GM18951 (cell line): ENCODE measurements around the gene ENPP6.
"Not testable (repeated sequence)": the region's sequence is repeated elsewhere in the genome, so short reads cannot be mapped to it uniquely, and the experiment has no call there.

ENCODE experiments used
- POLR2A ChIP-seq: IDR thresholded peaks from 4 replicates; pipeline ENCODE4 v1.6.1; 2011; ENCODE audit warnings: mild to moderate bottlenecking; ENCODE audit not compliant: insufficient read length, insufficient read depth; ENCODE audit errors: extremely low read depth
- in situ Hi-C: fragments of 300-500 bp; cut with MboI; formaldehyde crosslinking; loops from one replicate; pipeline ENCODE4 v1.12.0; 2022; ENCODE audit warnings: low sequenced_read_pairs, mixed read lengths, inconsistent platforms; ENCODE audit not compliant: unreplicated experiment

The ENPP6 gene

DNA sequence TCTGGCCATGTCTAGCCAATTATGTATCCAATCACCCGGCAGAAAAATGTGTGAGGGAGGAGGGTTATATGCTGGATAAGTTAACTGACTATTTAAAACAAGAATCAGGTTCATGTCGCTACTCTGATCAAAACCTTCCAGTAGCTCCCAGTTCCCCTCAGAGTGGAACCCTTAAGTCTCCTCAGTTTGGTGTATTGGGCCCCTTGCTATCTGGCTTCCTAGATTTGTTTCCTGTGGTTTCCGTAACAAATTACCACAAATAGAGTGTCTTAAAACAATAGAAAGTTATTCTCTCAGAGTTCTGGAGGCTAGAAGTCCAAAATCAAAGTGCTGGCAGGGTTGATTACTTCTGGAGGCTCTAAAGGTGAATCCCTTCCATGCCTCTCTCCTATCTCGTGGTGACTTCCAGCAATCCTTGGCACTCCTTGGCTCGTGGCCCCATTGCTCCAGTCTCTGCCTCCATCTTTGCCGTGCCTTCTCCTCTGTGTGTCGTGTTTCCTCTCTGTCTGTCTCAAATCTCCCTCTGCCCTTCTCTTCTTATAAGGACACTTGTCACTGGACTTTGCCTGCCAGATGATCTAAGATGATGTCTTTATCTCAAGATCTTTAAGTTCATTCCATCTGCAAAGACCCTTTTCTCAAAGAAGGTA, 10.5 kb upstream of the ENPP6 start:
- no peak for TF ChIP-seq POLR2A

DNA sequence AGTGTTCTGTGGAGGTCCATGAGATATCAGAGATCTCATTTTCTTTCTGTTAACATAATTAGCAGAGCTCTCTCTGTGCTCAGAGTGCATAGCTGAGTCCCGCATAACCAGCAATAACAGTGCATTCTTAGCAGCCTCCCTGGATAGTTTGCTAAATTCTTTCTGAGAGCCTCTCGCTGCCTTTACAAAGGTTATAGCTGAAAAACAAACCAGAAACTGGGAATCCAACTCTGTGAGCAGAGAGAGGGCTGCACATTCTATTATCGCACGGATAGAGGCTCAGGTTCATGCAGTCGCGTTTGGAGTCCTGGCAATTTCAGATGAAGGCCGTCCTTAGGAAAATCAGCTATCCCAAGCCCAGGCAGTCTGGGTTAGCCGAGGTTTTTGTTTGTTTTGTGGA, 1.2 kb downstream of the ENPP6 start:
- in situ Hi-C loops: no loop called here
- TF ChIP-seq POLR2A: no peak

More for the DNA sequence above, 10.5 kb upstream of the ENPP6 start:
- in situ Hi-C loops: no loop called here

DNA sequence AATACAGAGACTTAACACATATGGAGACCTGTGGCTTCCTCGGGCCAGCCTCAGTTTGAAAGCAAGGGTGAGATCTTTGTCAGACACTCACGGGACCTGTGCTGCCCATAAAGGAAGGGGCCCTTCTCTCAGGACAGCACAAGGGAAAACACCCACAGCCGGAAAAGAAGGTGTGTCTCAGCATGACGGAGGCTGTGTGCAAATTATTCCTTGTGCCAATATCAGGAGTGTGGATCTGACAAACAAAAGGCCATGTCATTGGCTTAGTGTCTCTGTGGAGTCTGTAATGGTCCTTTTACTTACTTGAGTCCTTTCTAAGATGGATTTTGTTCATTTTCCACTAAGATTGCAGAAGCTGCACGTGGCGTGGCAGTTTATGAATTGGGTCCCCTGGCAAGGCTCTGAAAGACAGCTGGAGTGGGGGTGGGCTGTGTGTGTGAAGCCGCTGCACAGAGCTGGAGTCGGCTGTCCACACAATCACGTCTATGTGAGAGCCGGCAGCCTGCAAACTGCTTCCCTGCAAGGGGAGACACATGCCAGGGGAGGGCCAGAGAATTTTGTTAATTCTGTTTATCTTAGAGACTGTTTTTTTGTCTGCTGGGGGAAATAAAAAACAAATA, 1.9 kb downstream of the ENPP6 start:
- in situ Hi-C loops: no loop called here
- no peak for TF ChIP-seq POLR2A

DNA sequence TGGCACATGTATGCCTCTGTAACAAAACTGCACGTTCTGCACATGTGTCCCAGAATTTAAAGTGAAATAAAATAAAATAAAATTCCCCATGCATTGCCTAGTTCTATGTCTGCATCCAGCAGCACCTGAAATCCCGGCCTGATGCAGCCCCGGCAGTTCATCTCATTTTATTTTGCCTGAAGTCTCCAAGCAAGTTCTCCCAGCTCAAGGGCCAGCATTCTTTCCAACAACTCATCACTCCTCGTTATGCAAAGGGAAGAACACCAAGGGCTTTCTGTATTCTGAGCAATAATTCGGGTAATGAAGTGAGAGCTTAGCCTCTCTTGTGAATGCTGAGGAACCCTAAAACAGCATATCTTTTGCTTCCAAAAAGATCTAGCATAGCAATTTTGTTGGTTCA, 2.7 kb downstream of the ENPP6 start:
- in situ Hi-C loops: no loop called here
- TF ChIP-seq POLR2A: no peak

DNA sequence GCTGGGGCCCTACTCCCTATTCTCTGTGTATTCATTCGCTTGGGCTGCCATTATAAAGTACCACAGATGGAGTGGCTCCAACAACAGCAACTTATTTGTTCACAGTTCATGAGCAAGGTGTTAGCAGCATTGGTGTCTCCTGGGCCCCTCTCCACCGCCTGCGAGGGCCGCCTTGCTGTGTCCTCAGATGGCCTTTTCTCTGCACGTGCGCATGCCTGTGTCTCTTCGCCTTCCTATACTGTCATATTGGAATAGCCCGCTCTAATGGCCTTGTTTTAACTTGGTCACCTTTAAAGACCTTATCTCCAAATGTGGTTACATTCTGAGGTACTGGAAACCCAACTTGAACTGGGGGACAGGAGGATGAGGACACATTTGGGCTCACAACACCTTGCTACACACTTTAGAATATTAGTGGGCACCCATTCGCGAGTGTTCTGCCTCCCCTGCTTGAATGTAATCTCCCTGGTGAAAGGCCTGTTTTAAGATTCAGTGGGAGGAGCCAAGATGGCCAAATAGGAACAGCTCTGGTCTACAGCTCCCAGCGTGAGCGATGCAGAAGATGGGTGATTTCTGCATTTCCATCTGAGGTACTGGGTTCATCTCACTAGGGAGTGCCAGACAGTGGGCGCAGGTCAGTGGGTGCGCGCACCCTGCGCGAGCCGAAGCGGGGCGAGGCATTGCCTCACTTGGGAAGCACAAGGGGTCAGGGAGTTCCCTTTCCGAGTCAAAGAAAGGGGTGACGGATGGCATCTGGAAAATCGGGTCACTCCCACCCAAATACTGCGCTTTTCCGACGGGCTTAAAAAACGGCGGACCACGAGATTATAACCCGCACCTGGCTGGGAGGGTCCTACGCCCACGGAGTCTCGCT, 9.7 kb downstream of the ENPP6 start:
- in situ Hi-C loops: not testable (repeated sequence)

DNA sequence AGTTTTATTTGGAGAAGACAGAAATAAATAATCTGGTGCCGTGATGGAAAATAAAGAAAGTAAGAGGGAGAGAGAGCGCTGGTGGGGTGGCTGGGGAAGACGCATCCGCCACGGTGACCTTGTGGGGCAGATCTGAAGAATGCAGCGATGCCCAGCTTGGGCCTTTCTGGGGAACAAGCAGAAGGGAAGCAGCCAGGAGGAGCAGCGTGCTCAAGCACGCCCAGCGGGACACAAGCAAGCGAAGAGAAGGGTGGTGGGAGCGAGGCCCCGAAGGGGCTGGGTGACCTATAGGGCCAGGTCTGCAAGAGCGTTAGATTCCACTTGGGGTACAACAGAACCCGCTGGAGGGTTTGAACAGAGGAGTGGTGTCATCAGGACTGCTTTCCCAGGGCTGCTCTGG, 12.4 kb downstream of the ENPP6 start:
- in situ Hi-C loops: no loop called here
- TF ChIP-seq POLR2A: no peak

DNA sequence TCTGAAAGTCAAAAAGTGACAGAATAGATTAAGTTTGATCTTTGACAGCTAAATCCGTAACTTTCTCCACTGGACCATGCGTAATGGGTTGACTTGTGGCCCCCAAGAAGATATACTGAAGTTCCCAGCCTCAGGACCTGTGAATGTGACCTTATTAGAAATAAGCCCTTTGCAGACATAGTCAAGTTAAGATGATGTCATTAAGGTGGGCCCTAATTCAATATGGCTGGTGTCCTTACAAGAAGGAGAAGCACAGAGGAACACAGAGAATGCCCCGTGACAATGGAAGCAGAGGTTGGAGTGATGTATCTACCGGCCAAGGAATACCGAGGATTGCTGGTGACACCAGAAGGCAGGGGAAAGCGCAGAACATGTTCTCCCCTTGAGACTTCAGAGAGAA, 14.4 kb downstream of the ENPP6 start:
- TF ChIP-seq POLR2A: no peak
- in situ Hi-C loops: no loop called here

DNA sequence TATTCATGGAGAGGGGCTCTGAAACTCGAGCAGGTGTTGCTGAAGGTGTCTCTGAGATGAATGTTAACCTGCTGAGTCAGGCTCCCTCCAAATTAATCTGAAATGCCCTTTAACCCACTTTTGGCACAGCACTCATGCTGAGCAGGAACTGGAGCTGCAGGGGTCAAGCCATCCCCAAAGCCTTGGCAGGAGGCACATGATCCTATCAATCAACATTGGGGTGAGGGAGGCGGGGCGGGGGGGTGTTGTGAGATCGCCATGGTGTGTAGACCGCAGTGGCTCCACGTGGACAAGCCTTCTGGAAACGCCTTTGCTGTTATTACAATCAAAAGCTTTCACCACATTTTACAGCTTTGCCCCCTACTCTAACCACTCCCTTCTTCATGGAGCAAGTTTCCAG, 16.5 kb downstream of the ENPP6 start:
- in situ Hi-C loops: no loop called here
- TF ChIP-seq POLR2A: no peak

DNA sequence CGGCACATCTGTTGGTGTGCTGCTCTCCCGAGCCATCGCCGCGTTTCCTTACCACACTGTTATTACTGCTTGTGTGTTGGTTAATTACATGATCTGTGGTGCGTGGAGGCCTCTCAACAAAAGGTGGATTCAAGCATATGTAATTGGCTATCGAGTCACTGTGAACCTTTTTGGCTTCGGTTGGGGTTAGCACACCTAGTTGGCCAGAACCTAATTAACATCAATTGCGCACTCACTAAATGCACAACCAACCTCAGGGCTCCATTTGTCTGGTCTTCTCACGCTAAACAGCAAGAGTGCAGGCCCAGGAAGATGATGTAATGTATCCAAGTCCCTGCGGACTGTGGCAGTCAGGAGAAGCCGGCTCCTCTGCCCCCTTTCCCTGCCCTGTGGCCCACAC, 17.4 kb downstream of the ENPP6 start:
- TF ChIP-seq POLR2A: no peak

DNA sequence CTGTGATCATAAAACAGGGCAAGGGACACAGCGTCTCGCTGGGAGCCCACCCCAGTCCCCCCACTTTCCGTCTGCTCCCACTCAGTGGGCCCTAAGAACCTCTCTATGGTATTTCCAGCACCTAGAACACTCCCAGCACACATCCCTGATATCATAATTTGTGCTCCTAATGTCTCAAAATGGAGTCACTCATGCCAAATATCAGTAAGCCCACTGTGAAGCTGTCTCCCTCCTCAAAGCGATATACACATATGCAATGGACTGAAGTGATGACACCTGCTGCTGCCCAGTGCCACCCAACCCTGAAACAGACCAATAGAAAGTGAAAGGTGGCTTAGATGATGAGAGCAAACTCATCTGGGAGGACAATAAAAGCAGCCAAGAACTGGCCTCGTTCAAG, 17.9 kb downstream of the ENPP6 start:
- TF ChIP-seq POLR2A: no peak
- in situ Hi-C loops: no loop called here

More for the DNA sequence above, 17.4 kb downstream of the ENPP6 start:
- in situ Hi-C loops: no loop called here

DNA sequence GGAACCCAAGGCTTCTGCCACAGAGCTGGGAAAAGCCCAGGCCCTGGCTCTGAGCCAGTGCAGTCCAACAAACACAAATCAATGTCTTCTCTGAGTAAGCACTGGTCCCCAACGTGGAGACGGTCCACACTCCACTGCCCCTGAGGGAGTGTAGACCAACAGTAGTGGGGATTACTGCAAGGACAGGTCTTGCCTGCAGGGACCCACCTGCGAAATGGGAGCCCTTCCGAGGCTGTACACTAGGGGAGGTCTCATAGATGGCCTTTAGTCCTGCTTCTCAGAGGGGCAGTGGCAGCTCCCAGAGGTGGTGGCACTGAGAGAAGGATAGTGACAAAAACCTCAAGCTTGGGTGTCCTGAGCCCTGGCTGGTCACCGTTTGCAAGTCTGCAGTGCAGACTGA, 19.5 kb downstream of the ENPP6 start:
- no peak for TF ChIP-seq POLR2A
- in situ Hi-C loops: no loop called here

DNA sequence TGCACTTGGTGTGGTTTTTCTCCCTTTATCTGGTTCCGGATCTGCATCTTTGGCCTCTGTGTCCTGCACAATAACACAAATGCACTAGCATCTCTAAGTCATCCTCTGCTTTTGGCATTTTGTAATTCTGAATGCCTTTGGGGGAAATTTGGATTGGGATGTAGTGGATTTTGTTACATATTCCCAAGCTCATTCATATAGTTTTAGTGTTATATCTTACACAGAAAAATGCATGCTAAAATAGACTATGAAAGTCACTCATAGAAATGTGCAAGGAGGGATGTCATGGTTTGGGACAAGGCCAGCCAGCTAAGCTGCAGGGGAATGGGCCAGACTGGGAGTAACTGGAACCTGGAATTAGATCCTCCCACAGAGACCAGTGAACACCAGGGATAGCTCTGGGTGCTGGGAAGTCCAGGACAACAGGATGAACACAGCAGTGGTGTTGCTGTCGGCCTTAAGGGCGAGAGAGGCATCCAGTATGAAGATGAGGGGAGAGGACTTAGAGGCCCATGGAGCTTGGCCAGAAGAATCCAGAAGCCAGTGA, 20.1 kb downstream of the ENPP6 start:
- in situ Hi-C loops: no loop called here

DNA sequence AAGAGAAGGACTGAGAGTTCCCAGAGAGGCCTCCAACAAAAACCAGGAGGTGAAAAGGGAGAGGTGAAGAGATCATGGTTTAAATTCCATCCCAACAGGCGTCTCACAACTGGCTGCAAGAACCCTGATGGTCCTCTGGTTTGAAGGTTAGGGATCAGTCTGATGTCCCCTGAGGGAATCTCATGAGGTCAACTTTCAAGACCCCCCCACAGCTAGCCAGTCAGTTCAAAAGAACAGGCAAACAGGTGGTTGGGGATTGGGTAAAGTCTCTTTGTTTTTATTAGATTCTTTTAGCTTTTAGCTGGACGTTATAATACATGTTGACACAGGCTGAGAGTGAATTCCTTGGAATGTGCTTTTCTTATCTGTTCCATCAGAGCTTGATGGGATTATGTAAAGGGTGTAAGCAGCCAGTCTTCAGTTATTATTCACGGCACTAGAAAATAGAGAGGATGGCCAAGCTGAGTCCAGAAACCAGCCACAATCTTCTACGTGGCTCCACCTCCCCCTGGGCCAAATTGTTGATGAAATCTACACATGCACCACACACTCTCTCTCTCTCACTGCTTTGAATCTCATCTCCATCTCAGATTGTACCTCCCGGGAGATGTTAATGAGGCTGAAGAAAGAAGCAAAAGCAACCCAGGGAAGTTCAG, 20.8 kb downstream of the ENPP6 start:
- TF ChIP-seq POLR2A: no peak
- in situ Hi-C loops: no loop called here

More for the DNA sequence above, 20.1 kb downstream of the ENPP6 start:
- TF ChIP-seq POLR2A: no peak
